ENCODE data around the gene ACSS3.

The ACSS3 gene

GRCh38 chr12:81288651-81289050 is 210.8 kb downstream of the ACSS3 start:
- in situ Hi-C loops (cut with HindIII; ENCODE audit: low sequenced_read_pairs), result no loop called here

- in situ Hi-C loops (cut with HindIII; ENCODE audit: low sequenced_read_pairs), result no loop called here
These were observed 216.7 kb downstream of the ACSS3 start for GRCh38 chr12:81294325-81295190.

- in situ Hi-C loops (cut with HindIII; ENCODE audit: low sequenced_read_pairs), result no loop called here
These were observed 217.4 kb downstream of the ACSS3 start for GRCh38 chr12:81295251-81295650.

GRCh38 chr12:81296556-81297305 is 218.9 kb downstream of the ACSS3 start:
- in situ Hi-C loops (cut with HindIII; ENCODE audit: low sequenced_read_pairs), result no loop called here

- in situ Hi-C loops (cut with HindIII; ENCODE audit: low sequenced_read_pairs), result no loop called here
These were observed 219.7 kb downstream of the ACSS3 start for GRCh38 chr12:81297601-81298000.

- in situ Hi-C loops (cut with HindIII; ENCODE audit: low sequenced_read_pairs), result no loop called here
These were observed 222.6 kb downstream of the ACSS3 start for GRCh38 chr12:81300454-81300853.

- in situ Hi-C loops (cut with HindIII; ENCODE audit: low sequenced_read_pairs), result no loop called here
These were observed 226.1 kb downstream of the ACSS3 start for GRCh38 chr12:81303935-81304334.
